ENCODE results near the gene MED13L.

DNA sequence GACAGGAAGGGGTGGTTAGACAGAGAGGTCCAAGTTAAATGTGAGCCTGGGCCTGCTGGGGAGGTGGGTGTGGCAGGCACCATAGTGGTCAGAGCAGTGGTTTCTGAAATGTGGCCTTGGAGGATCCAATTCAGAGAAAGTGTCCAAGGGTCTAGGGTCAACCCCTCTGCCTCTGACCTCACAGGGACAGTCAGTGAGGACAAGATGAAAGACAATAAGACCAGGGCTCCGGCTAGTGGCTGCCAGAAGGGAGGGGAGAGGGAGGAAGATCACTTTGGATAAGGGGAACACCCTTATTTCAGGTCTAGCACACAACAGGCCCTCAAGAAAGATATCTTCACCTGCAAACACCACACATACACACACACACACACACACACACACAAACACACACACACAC is 335.1 kb downstream of the MED13L start:
- TF ChIP-seq, protein P1, sequence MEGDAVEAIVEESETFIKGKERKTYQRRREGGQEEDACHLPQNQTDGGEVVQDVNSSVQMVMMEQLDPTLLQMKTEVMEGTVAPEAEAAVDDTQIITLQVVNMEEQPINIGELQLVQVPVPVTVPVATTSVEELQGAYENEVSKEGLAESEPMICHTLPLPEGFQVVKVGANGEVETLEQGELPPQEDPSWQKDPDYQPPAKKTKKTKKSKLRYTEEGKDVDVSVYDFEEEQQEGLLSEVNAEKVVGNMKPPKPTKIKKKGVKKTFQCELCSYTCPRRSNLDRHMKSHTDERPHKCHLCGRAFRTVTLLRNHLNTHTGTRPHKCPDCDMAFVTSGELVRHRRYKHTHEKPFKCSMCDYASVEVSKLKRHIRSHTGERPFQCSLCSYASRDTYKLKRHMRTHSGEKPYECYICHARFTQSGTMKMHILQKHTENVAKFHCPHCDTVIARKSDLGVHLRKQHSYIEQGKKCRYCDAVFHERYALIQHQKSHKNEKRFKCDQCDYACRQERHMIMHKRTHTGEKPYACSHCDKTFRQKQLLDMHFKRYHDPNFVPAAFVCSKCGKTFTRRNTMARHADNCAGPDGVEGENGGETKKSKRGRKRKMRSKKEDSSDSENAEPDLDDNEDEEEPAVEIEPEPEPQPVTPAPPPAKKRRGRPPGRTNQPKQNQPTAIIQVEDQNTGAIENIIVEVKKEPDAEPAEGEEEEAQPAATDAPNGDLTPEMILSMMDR (IDR thresholded peaks at IDR 0.05; ENCODE audit: low read depth, low read length, missing input control): no peak
- TF ChIP-seq FOXA1 (IDR thresholded peaks at IDR 0.05): no peak
- TF ChIP-seq RAD21 (IDR thresholded peaks at IDR 0.05): no peak
- TF ChIP-seq YY1 (IDR thresholded peaks at IDR 0.05): no peak
- TF ChIP-seq SP1 (IDR thresholded peaks at IDR 0.05): no peak
- TF ChIP-seq, protein P2, sequence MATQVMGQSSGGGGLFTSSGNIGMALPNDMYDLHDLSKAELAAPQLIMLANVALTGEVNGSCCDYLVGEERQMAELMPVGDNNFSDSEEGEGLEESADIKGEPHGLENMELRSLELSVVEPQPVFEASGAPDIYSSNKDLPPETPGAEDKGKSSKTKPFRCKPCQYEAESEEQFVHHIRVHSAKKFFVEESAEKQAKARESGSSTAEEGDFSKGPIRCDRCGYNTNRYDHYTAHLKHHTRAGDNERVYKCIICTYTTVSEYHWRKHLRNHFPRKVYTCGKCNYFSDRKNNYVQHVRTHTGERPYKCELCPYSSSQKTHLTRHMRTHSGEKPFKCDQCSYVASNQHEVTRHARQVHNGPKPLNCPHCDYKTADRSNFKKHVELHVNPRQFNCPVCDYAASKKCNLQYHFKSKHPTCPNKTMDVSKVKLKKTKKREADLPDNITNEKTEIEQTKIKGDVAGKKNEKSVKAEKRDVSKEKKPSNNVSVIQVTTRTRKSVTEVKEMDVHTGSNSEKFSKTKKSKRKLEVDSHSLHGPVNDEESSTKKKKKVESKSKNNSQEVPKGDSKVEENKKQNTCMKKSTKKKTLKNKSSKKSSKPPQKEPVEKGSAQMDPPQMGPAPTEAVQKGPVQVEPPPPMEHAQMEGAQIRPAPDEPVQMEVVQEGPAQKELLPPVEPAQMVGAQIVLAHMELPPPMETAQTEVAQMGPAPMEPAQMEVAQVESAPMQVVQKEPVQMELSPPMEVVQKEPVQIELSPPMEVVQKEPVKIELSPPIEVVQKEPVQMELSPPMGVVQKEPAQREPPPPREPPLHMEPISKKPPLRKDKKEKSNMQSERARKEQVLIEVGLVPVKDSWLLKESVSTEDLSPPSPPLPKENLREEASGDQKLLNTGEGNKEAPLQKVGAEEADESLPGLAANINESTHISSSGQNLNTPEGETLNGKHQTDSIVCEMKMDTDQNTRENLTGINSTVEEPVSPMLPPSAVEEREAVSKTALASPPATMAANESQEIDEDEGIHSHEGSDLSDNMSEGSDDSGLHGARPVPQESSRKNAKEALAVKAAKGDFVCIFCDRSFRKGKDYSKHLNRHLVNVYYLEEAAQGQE (IDR thresholded peaks at IDR 0.05): no peak
- TF ChIP-seq TAF1 (conservative IDR thresholded peaks at IDR 0.05): no peak
- no peak for TF ChIP-seq HNF4A (conservative IDR thresholded peaks at IDR 0.05)
